ENCODE data around the gene GNAO1.

DNA sequence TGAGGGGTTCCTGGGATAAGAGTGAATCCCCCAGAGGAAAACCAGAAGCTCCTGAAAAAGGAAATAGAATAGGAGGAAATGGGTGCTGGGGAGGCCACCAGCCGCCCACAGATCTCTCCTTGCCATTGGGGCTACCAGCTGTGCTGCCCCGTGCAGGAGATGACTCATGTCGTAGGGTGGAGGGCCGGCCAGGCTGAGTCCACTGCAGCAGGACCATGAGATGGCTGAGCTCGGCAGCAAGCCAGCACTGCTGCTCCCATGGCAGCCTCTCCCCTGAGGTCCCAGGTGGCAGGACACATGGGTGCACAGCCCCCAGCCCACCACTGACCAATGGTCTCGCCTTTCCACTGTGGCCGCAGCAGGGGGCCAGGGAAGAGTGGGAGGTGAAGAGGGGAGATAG lies 95.5 kb downstream of the GNAO1 start:
- TF ChIP-seq ESRRG (CRISPR knock-in tag; IDR thresholded peaks at IDR 0.05) (no peak), TOX (CRISPR knock-in tag; IDR thresholded peaks at IDR 0.05; ENCODE audit: borderline replicate concordance) (no peak), PPARA (CRISPR knock-in tag; IDR thresholded peaks at IDR 0.05; ENCODE audit: borderline replicate concordance) (no peak), ZFP30 (CRISPR knock-in tag; IDR thresholded peaks at IDR 0.05) (no peak)
- TF ChIP-seq, protein P1, sequence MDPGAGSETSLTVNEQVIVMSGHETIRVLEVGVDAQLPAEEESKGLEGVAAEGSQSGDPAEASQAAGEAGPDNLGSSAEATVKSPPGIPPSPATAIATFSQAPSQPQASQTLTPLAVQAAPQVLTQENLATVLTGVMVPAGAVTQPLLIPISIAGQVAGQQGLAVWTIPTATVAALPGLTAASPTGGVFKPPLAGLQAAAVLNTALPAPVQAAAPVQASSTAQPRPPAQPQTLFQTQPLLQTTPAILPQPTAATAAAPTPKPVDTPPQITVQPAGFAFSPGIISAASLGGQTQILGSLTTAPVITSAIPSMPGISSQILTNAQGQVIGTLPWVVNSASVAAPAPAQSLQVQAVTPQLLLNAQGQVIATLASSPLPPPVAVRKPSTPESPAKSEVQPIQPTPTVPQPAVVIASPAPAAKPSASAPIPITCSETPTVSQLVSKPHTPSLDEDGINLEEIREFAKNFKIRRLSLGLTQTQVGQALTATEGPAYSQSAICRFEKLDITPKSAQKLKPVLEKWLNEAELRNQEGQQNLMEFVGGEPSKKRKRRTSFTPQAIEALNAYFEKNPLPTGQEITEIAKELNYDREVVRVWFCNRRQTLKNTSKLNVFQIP (CRISPR knock-in tag; IDR thresholded peaks at IDR 0.05; ENCODE audit: borderline replicate concordance, low read depth) = no peak
- TF ChIP-seq, protein P2, sequence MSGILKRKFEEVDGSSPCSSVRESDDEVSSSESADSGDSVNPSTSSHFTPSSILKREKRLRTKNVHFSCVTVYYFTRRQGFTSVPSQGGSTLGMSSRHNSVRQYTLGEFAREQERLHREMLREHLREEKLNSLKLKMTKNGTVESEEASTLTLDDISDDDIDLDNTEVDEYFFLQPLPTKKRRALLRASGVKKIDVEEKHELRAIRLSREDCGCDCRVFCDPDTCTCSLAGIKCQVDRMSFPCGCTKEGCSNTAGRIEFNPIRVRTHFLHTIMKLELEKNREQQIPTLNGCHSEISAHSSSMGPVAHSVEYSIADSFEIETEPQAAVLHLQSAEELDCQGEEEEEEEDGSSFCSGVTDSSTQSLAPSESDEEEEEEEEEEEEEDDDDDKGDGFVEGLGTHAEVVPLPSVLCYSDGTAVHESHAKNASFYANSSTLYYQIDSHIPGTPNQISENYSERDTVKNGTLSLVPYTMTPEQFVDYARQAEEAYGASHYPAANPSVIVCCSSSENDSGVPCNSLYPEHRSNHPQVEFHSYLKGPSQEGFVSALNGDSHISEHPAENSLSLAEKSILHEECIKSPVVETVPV (CRISPR knock-in tag; IDR thresholded peaks at IDR 0.05) = no peak
